Body of pancreas (tissue), 4 donors: ENCODE data around the gene MMP25.

Experiments
- POLR2A ChIP-seq, 3 donors: fragments of 450-650 bp; IDR thresholded peaks; one replicate each; pipeline ENCODE4 v1.6.1; 2016; ENCODE audit warnings: antibody characterized with exemption in 3 of 3, mild to moderate bottlenecking in 2 of 3
- TF ChIP-seq, protein P1 (sequence below), 7 experiments: fragments of 450-650 bp in 4 of 7; fragments of 200-600 bp in 3 of 7; sonication (generic) in 3 of 7; IDR thresholded peaks; one replicate each; pipeline ENCODE4 v1.5.1; 2016 to 2019; ENCODE audit warnings: antibody characterized with exemption in 7 of 7

DNA sequence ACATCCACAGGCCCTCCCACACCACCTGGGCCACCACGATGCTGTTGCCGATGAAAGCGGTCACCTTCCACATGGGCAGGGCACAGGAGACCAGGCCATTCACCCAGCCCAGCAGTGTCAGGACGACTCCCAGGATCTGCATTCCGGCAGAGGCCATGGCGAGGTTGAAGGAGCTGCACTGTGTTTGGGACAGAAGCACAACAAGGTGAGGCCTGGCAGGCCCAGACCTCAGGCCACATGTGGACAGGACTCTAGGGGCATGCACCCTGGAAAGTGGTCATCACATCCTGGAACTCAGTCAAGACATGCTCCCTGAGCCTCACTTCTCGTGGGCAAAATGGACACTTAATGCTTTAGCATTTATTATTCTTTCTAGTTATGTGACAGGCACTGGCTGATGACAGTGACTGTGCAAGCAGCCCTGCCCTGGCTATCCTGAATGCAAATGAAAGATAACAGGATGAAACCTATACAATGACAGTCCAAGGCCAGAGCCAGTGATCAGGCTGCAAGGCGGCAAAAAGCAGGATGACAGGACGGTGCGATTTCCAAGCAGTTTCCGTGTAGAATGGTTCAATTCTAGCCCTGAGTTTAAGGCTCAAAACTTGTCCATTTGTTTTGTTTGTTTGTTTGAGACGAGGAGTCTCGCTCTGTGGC lies 30.4 kb upstream of the MMP25 start:
- TF ChIP-seq, protein P1, sequence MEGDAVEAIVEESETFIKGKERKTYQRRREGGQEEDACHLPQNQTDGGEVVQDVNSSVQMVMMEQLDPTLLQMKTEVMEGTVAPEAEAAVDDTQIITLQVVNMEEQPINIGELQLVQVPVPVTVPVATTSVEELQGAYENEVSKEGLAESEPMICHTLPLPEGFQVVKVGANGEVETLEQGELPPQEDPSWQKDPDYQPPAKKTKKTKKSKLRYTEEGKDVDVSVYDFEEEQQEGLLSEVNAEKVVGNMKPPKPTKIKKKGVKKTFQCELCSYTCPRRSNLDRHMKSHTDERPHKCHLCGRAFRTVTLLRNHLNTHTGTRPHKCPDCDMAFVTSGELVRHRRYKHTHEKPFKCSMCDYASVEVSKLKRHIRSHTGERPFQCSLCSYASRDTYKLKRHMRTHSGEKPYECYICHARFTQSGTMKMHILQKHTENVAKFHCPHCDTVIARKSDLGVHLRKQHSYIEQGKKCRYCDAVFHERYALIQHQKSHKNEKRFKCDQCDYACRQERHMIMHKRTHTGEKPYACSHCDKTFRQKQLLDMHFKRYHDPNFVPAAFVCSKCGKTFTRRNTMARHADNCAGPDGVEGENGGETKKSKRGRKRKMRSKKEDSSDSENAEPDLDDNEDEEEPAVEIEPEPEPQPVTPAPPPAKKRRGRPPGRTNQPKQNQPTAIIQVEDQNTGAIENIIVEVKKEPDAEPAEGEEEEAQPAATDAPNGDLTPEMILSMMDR (IDR thresholded peaks at IDR 0.05), result no peak
- no peak for TF ChIP-seq POLR2A (IDR thresholded peaks at IDR 0.05)
